Loucy (cell line): ENCODE data around the gene ALPI.

Source experiments
- EZH2phosphoT487 ChIP-seq: fragments of 200-600 bp; IDR thresholded peaks from 2 replicates; pipeline ENCODE4 v1.6.1; 2018; ENCODE audit warnings: antibody characterized with exemption, mild to moderate bottlenecking, moderate library complexity, borderline replicate concordance
- TF ChIP-seq, protein P1 (sequence below): fragments of 200-600 bp; sonication (generic); conservative IDR thresholded peaks from 2 replicates; pipeline ENCODE4 v1.5.1; 2014; ENCODE audit warnings: mild to moderate bottlenecking, antibody characterized with exemption, low read length

DNA sequence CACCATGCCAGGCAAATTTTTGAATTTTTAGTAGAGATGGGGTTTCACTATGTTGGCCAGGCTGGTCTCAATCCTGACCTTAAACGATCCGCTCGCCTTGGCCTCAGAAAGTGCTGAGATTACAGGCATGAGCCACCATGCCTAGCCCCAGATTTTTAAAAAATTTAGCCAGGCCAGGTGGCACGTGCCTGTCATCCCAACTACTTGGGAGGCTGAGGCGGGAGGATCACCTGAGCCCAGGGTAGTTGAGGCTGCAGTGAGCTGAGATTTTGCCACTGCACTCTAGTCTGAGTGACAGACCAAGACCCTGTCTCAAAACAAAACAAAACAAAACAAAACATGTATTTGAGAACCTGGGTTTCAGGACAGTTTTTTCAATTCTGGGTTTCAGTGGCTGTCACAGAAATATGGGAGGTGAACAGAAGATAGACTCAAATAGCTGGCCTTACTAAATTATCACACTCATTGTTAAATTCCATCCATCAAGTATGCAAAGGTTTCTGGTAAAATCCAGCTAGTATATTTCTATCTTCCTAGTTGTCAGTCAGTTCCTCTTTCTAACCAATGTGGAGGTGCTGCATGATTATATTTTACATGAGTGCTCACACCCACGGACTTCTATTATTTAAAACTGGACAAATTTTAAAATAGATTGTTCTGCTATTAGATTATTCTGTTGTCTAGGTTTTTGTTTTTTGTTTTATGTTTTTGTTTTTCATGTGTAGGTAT, 43.9 kb upstream of the ALPI start:
- TF ChIP-seq, protein P1, sequence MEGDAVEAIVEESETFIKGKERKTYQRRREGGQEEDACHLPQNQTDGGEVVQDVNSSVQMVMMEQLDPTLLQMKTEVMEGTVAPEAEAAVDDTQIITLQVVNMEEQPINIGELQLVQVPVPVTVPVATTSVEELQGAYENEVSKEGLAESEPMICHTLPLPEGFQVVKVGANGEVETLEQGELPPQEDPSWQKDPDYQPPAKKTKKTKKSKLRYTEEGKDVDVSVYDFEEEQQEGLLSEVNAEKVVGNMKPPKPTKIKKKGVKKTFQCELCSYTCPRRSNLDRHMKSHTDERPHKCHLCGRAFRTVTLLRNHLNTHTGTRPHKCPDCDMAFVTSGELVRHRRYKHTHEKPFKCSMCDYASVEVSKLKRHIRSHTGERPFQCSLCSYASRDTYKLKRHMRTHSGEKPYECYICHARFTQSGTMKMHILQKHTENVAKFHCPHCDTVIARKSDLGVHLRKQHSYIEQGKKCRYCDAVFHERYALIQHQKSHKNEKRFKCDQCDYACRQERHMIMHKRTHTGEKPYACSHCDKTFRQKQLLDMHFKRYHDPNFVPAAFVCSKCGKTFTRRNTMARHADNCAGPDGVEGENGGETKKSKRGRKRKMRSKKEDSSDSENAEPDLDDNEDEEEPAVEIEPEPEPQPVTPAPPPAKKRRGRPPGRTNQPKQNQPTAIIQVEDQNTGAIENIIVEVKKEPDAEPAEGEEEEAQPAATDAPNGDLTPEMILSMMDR, result no peak
- TF ChIP-seq EZH2phosphoT487, result no peak
